Mesendoderm (in vitro differentiated cells): ENCODE results near the gene LDHD.

Source experiments
- DNase-seq: peaks from one replicate; pipeline ENCODE4 v3.0.0; 2013
- H2AK5ac ChIP-seq: 2 replicates; pipeline ENCODE4 v1.6.1; 2013; ENCODE audit warnings: low read length, inconsistent platforms
- H2BK120ac ChIP-seq: 2 replicates; pipeline ENCODE4 v1.6.1; 2013; ENCODE audit warnings: low read depth, mild to moderate bottlenecking, low read length, moderate library complexity, mixed read lengths
- H2BK15ac ChIP-seq: replicated peaks from 2 replicates; pipeline ENCODE4 v1.6.1; 2013; ENCODE audit warnings: low read depth, mild to moderate bottlenecking, moderate library complexity
- H2BK5ac ChIP-seq: 2 replicates; pipeline ENCODE4 v1.6.1; 2013; ENCODE audit warnings: low read length, inconsistent platforms
- H3K18ac ChIP-seq: 2 replicates; pipeline ENCODE4 v1.6.1; 2013; ENCODE audit warnings: mild to moderate bottlenecking, low read length, mixed read lengths
- H3K23ac ChIP-seq: one replicate; pipeline ENCODE4 v1.6.1; 2013; ENCODE audit warnings: low read length
- H3K27ac ChIP-seq: 2 replicates; pipeline ENCODE4 v1.5.1; 2013; ENCODE audit warnings: low read depth, mild to moderate bottlenecking, inconsistent platforms, low read length, moderate library complexity
- H3K27me3 ChIP-seq: 2 replicates; pipeline ENCODE4 v1.6.1; 2013; ENCODE audit warnings: low read length, control low read depth, mild to moderate bottlenecking, inconsistent platforms; ENCODE audit not compliant: insufficient read depth, poor library complexity
- H3K36me3 ChIP-seq: 2 replicates; pipeline ENCODE4 v1.6.1; 2013; ENCODE audit warnings: low read length, inconsistent platforms; ENCODE audit not compliant: control insufficient read depth, insufficient read depth
- H3K4ac ChIP-seq: one replicate; pipeline ENCODE4 v1.6.1; 2013; ENCODE audit warnings: low read depth, mild to moderate bottlenecking, low read length, moderate library complexity
- H3K4me1 ChIP-seq: 2 replicates; pipeline ENCODE4 v1.6.1; 2013; ENCODE audit warnings: low read depth, low read length, inconsistent platforms; ENCODE audit not compliant: control insufficient read depth
- H3K4me2 ChIP-seq: 2 replicates; pipeline ENCODE4 v1.6.1; 2013; ENCODE audit warnings: low read length
- H3K4me3 ChIP-seq: 2 replicates; pipeline ENCODE4 v1.5.1; 2013; ENCODE audit warnings: mild to moderate bottlenecking, low read length
- H3K56ac ChIP-seq: one replicate; pipeline ENCODE4 v1.6.1; 2013; ENCODE audit warnings: low read length
- H3K79me1 ChIP-seq: 2 replicates; pipeline ENCODE4 v1.6.1; 2013; ENCODE audit warnings: low read length, inconsistent platforms
- H3K79me2 ChIP-seq: 2 replicates; pipeline ENCODE4 v1.6.1; 2013; ENCODE audit warnings: mild to moderate bottlenecking, low read length; ENCODE audit not compliant: control insufficient read depth, insufficient read depth
- H3K9ac ChIP-seq: 2 replicates; pipeline ENCODE4 v1.6.1; 2013; ENCODE audit warnings: low read length, inconsistent platforms
- H4K5ac ChIP-seq: one replicate; pipeline ENCODE4 v1.6.1; 2013; ENCODE audit warnings: low read length
- H4K8ac ChIP-seq: one replicate; pipeline ENCODE4 v1.6.1; 2013; ENCODE audit warnings: low read depth, mild to moderate bottlenecking, control low read depth, low read length, moderate library complexity
- WGBS: extraction: QIAGEN DNeasy Blood & Tissue Kit; methylation state at CpG from one replicate; pipeline ENCODE4 v1.1.7; 2013; ENCODE audit warnings: low lambda C conversion rate, missing lambda C conversion rate; ENCODE audit not compliant: insufficient coverage; ENCODE audit errors: extremely low coverage; 5-methylcytosine and 5-hydroxymethylcytosine counted together

LDHD gene

DNA sequence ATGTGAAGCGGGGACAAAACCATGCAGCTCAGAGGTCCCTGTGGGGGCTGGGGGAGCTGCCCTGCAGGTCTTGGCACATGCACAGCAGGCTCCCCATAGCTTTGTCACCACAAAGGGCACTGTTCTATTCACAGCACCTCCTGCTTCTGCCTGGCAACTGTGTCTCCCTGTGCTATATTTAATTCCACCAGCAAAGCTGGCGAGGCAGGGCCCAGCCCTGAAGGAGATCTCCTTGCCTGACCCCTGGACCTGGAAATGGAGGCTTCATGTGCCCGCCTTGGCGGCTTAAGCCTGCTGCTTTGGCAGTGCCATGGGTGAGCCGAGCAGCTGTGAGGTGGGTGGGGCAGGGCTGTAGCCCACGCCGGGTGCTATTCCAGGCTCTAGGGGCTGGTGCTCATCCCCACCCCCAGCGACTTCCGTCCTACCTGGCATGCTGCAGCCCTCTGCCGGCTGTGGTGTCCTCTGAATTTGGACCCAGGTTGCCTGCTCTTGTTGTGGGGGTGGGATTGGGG, 6.8 kb downstream of the LDHD start:
- Histone ChIP-seq H3K27me3 (no peaks in the 10 kb centered on the region), H3K4me1 (peaks cover 2% of the 10 kb centered on the region), H3K79me1 (no peaks in the 10 kb centered on the region), H2BK5ac (no peak overlapping the region), H3K9ac (no peak overlapping the region), H3K4me3 (no peak overlapping the region), H3K4me2 (no peak overlapping the region), H4K8ac (no peak overlapping the region), H3K27ac (no peak overlapping the region), H3K79me2 (no peaks in the 10 kb centered on the region), H3K56ac (no peak overlapping the region), H2BK15ac (no peak overlapping the region), H3K18ac (no peak overlapping the region), H2BK120ac (no peak overlapping the region), H3K36me3 (no peaks in the 10 kb centered on the region), H3K4ac (no peak overlapping the region), H4K5ac (no peak overlapping the region), H3K23ac (no peak overlapping the region), H2AK5ac (no peak overlapping the region)
- WGBS, result no CpG with 5 or more reads among the region's 10 CpGs
- DNase-seq, result no peak

DNA sequence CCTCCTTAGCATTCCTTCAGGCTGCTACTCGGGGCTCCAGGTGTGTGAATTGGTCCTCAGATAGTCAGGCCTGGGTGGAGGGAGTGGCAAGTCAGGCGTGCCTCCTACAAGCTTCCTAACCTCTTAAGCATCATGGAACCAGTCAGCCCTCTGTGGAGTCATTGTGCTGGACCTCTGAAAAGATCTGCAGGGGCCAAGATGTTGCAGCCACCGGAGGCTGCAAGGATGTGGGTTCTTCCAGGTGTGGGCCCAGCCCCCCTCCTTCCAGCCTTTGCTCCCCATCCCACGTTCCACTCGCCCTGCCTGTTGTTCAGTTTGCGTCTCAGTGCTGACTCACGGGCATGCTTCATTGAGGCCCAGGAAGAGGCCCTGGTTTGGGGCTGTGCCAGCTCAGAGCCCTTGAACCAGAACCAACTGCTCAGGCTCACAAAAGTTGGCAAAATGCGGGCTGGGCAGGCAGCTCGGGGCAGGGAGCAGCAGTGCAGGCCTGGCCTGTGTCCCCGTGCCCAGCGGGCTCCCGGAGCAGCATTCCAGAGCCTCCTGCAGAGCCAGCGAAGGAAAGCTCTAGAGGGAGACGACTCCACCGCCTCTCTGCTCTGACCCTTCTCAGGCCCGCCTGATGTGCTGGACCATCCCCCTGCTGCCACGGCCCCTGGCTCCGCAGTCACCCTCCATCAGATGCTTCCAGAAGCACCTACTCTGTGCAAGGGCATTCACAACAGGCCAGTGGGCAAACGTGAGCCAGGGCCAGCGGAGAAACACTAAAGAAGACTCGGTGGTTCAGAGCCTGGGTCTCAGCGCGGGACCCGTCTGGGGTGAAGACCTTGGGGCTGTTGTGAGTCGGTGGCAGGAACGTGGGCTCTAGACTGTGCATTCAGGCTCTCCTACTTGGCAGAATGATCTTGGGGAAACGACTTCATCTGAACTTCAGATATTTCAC, 7.5 kb downstream of the LDHD start:
- Histone ChIP-seq H3K9ac (no peak overlapping the region), H3K18ac (no peak overlapping the region), H3K79me1 (peaks cover 3% of the 10 kb centered on the region), H3K27ac (no peak overlapping the region), H4K8ac (no peak overlapping the region), H3K79me2 (no peaks in the 10 kb centered on the region), H3K36me3 (no peaks in the 10 kb centered on the region), H3K56ac (no peak overlapping the region), H3K4me1 (peaks cover 2% of the 10 kb centered on the region), H3K4me3 (no peak overlapping the region), H4K5ac (no peak overlapping the region), H3K4me2 (no peak overlapping the region), H3K27me3 (no peaks in the 10 kb centered on the region), H2BK15ac (no peak overlapping the region), H2BK5ac (no peak overlapping the region), H2AK5ac (no peak overlapping the region), H2BK120ac (no peak overlapping the region), H3K23ac (no peak overlapping the region), H3K4ac (no peak overlapping the region)
- no peak for DNase-seq
- WGBS, result no CpG with 5 or more reads among the region's 27 CpGs

GRCh38 chr16:75107505-75107904, 9.1 kb downstream of the LDHD start:
- no CpG with 5 or more reads among the region's 10 CpGs for WGBS
- no peak overlapping the region for H3K23ac ChIP-seq

DNA sequence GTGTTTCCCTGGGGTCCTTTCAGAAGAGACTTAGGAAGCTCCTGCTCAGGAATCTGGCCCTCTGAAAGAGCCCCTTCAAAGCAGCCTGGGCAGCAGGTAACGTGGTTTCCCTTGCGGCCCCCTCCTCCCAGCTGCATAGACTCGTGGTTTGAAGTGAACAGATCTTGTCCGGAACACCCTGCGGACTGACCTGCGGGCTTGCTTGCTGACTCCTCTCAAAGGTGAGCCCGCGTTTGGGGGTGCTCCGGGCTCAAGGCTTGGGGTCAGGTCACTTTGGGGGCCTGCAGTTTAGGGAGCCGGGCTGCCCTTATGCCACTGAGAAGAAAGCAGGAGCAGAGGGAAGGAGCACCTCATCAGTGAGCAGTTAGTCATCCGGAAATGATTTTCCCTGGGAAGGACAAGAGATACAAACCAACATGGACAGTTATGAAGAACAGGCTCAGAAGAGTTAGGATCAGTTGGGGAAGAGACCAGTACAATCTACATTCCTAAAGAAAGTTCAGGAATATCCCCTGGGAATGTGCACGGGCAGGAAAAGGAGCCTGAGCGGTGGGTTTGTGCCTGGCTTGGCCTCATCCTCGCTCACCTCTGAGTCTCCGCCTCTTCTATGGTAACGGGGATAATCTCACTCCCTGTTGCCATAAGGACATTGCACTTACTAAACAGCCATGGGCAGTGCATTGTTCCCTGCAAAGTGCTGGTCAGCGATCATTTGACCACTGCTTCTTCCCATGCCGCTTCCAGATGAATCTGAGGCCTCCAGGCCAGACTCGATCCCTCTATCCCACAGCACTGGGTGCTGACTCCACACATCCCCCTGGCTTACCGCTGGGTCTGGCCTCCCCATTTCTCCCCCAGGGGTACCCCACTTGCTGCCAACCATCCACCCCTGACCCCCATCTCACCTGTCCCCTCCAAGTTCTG, 10.0 kb downstream of the LDHD start:
- Histone ChIP-seq H2BK5ac (no peak overlapping the region), H2AK5ac (no peak overlapping the region), H3K36me3 (no peaks in the 10 kb centered on the region), H3K27me3 (no peaks in the 10 kb centered on the region), H3K79me1 (peaks cover 4% of the 10 kb centered on the region), H2BK120ac (no peak overlapping the region), H3K79me2 (no peaks in the 10 kb centered on the region), H3K4me3 (no peak overlapping the region), H3K9ac (no peak overlapping the region), H3K4me1 (no peaks in the 10 kb centered on the region), H3K4me2 (no peak overlapping the region), H3K18ac (no peak overlapping the region), H3K4ac (no peak overlapping the region), H4K5ac (no peak overlapping the region), H4K8ac (no peak overlapping the region), H3K27ac (no peak overlapping the region), H2BK15ac (no peak overlapping the region), H3K56ac (no peak overlapping the region), H3K23ac (no peak overlapping the region)
- no CpG with 5 or more reads among the region's 20 CpGs for WGBS
- no peak for DNase-seq

More at GRCh38 chr16:75107505-75107904, 9.1 kb downstream of the LDHD start:
- Histone ChIP-seq H3K4ac (no peak overlapping the region), H3K18ac (no peak overlapping the region), H3K4me2 (no peak overlapping the region), H4K8ac (no peak overlapping the region), H2BK5ac (no peak overlapping the region), H3K56ac (no peak overlapping the region), H2BK120ac (no peak overlapping the region), H3K79me1 (peaks cover 4% of the 10 kb centered on the region), H3K36me3 (no peaks in the 10 kb centered on the region), H3K4me3 (no peak overlapping the region), H3K79me2 (no peaks in the 10 kb centered on the region), H3K27me3 (no peaks in the 10 kb centered on the region), H3K27ac (no peak overlapping the region), H3K4me1 (no peaks in the 10 kb centered on the region), H3K9ac (no peak overlapping the region), H4K5ac (no peak overlapping the region), H2AK5ac (no peak overlapping the region), H2BK15ac (no peak overlapping the region)
- DNase-seq, result no peak

DNA sequence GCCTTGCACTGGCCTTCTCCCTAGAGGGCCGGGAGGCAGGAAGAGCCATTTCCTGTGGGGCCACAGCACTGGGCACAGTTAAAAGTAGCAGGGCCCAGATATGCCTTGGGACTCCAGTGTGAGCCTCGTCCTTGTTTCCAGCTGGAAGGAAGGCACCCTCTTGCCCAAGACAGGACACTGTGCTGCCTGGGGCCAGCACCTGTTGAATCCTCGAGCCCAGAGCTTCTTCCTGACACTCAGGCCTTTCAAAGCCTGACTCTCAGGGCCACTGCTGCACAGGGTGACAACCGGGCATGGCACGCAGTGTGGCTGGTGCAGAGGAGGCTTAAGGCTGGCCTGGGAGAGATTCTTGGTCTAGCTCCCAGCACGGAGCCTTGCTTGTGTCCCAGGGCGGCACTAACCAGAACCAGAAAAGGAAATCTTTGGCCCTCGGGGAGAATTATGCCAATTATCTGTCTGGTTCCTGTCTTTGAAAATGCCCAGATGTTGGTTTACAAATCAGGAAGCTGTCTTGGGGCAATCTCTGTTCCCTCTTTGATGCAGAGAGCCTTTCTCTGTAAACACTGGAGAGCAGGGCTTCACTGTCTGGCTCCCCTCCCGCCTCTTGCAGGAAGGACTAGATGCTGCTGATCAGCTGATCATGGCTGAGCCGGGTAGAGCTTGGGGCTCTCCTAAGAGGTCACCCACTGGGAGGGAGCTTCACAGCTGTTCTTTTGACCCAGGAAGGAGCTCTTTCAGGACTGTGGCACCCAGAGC, 11.1 kb downstream of the LDHD start:
- H3K18ac ChIP-seq, result no peak overlapping the region
- H3K36me3 ChIP-seq, result no peaks in the 10 kb centered on the region
- H3K23ac ChIP-seq, result no peak overlapping the region
- H3K4me1 ChIP-seq, result no peaks in the 10 kb centered on the region
- H2AK5ac ChIP-seq, result no peak overlapping the region
- no peak overlapping the region for H2BK120ac ChIP-seq
- no peak overlapping the region for H4K5ac ChIP-seq
- no CpG with 5 or more reads among the region's 10 CpGs for WGBS
- H3K56ac ChIP-seq, result no peak overlapping the region
- H3K27me3 ChIP-seq, result no peaks in the 10 kb centered on the region
- DNase-seq, result no peak
- H3K4me3 ChIP-seq, result no peak overlapping the region
- no peak overlapping the region for H4K8ac ChIP-seq
- no peak overlapping the region for H3K9ac ChIP-seq
- no peak overlapping the region for H3K4me2 ChIP-seq
- no peak overlapping the region for H2BK5ac ChIP-seq
- no peak overlapping the region for H3K27ac ChIP-seq
- H3K79me1 ChIP-seq, result peaks cover 4% of the 10 kb centered on the region
- H3K79me2 ChIP-seq, result no peaks in the 10 kb centered on the region
- H3K4ac ChIP-seq, result no peak overlapping the region
- no peak overlapping the region for H2BK15ac ChIP-seq
